Ishikawa (cell line): ENCODE data around the gene NFIB.

Experiments
- CREB1 ChIP-seq: IDR thresholded peaks from 2 replicates; pipeline ENCODE4 v1.6.1; 2012; ENCODE audit warnings: low read depth
- EP300 ChIP-seq: IDR thresholded peaks from 2 replicates; pipeline ENCODE4 v1.6.1; 2012; ENCODE audit warnings: borderline replicate concordance
- TEAD4 ChIP-seq: IDR thresholded peaks from 2 replicates; pipeline ENCODE4 v1.6.1; 2012
- TF ChIP-seq, protein P1 (sequence below): IDR thresholded peaks from 2 replicates; pipeline ENCODE4 v1.6.1; 2012; ENCODE audit warnings: low read depth, mild to moderate bottlenecking

GRCh38 chr9:14148501-14149103, 165.3 kb downstream of the NFIB start:
- TF ChIP-seq TEAD4 = no peak
- TF ChIP-seq, protein P1, sequence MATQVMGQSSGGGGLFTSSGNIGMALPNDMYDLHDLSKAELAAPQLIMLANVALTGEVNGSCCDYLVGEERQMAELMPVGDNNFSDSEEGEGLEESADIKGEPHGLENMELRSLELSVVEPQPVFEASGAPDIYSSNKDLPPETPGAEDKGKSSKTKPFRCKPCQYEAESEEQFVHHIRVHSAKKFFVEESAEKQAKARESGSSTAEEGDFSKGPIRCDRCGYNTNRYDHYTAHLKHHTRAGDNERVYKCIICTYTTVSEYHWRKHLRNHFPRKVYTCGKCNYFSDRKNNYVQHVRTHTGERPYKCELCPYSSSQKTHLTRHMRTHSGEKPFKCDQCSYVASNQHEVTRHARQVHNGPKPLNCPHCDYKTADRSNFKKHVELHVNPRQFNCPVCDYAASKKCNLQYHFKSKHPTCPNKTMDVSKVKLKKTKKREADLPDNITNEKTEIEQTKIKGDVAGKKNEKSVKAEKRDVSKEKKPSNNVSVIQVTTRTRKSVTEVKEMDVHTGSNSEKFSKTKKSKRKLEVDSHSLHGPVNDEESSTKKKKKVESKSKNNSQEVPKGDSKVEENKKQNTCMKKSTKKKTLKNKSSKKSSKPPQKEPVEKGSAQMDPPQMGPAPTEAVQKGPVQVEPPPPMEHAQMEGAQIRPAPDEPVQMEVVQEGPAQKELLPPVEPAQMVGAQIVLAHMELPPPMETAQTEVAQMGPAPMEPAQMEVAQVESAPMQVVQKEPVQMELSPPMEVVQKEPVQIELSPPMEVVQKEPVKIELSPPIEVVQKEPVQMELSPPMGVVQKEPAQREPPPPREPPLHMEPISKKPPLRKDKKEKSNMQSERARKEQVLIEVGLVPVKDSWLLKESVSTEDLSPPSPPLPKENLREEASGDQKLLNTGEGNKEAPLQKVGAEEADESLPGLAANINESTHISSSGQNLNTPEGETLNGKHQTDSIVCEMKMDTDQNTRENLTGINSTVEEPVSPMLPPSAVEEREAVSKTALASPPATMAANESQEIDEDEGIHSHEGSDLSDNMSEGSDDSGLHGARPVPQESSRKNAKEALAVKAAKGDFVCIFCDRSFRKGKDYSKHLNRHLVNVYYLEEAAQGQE = no peak
- no peak for TF ChIP-seq CREB1
- TF ChIP-seq EP300 = no peak
